Hair follicular keratinocyte (primary cell): ENCODE results near the gene NYNRIN. TPM values are rescaled to one million over a fixed set of nuclear protein-coding genes. Genes with fewer than 3 reads are reported as not detected.

Experiments
- total RNA-seq: library from RNA; depleted of rRNA; stranded (reverse); fragments of >200 nt; gene quantifications from 2 replicates; pipeline ENCODE4 v1.2.3, GENCODE V29; 2015

The NYNRIN gene
- total RNA-seq: 2.7 and 3.8 TPM in 2 replicates

DNA sequence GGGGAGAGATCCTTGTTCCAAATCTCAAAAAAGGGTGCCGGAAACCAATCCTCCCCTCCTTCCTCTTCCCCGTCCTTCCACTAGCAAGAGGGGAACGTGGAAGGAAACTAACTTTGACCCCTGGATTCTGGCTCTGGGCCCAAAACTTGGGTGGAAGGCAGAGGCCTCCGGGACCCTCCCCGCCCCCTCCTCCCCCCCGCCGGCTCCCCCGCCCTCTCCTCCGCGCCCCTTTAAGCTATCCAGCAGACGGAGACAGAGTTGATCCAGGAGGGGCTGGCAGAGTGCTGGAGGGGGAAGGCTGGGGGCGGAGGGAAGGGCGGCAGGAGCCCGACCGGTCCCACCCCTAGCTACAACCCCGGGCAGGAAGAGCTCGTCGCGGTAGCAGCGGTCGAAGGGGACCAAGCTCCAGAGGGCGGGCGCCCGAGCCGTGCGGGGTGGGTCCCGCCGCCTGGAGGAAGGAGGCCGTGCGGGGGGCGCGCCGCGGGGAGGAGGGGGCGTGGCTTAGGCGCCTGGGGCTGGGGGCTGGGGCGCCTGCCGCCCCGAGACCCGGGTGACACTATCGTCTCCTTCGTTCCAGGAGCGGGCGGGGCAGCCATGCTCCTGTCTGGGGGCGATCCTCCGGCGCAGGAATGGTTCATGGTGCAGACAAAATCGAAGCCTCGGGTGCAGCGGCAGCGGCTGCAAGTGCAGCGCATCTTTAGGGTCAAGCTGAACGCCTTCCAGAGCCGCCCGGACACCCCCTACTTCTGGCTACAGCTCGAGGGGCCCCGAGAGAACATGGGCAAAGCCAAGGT, at the start of gene NYNRIN:
NYNRIN (plus strand) TSS at position 351 of the 794 bp plus-strand sequence; CDS start at position 595, 244 bp downstream.

GRCh38 chr14:24367514-24368211, 31.1 kb upstream of the NYNRIN start, which contains the start of gene NFATC4:
NFATC4 (plus strand) TSS chr14:24368184; CDS start chr14:24368341, 157 bp downstream.

DNA sequence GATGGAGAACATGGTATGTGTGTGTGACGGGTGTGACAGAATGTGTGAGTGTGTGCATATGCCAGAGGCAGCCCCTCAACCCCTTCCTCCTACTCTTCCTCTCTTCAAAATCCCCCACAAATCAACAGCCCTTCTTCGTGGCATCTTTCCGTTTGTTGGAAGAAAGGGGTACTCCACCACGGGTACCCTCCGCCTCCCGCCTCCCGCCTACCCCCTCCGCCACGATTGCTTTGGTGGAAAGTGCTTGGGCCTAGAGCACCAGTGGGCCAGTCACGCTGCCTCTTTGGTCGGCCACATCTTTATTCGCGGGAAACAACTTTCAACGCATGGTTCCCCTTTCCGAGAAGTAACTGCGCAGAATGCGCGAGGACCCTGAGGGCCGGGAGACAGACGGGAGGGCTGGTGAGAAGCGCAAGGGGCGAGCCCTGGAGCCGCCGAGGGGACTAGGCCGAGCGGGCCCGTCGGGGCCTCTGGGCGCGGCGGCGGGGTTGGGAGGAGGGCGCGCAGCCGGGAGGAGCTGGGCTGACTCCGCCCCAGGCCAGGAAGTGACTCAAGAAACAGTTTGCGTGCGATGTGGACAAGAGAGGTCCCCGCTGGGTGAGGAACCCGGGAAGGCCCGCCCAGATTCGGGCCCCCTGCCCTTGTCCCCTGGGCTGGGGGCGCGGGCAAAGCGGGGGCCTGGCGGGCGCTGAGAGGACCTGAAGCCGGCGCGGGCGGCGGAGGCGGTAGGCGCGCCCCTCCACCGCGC, 30.8 kb downstream of the NYNRIN start, which contains the start of the genes CBLN3 and KHNYN:
CBLN3 (minus strand) TSS at position 274 of the 748 bp plus-strand sequence. CDS start 614 bp downstream, outside the sequence.
KHNYN (plus strand) TSS at position 560 of the 748 bp plus-strand sequence. CDS start 777 bp downstream, outside the sequence.

GRCh38 chr14:24442240-24443052, 43.6 kb downstream of the NYNRIN start, which contains the start of gene SDR39U1:
SDR39U1 (minus strand) TSS chr14:24442776; CDS start chr14:24442769, 7 bp downstream.

Other genes starting within 250 kb of the NYNRIN start
- gene IRF9, start 237.7 kb upstream of the NYNRIN start, total RNA-seq: 22.3 and 67.3 TPM in 2 replicates
- 6.1 and 6.7 TPM in 2 replicates for gene REC8, start 226.9 kb upstream of the NYNRIN start, total RNA-seq
- gene IPO4, start 210.2 kb upstream of the NYNRIN start, total RNA-seq: 42.4 and 82.5 TPM in 2 replicates
- 45.7 and 48.7 TPM in 2 replicates for gene TM9SF1, start 203.6 kb upstream of the NYNRIN start, total RNA-seq
- 0.87 TPM in 1 of 2 replicates, not detected in the other for gene TSSK4, start 193.3 kb upstream of the NYNRIN start, total RNA-seq
- gene CHMP4A, start 185.5 kb upstream of the NYNRIN start, total RNA-seq: 50.4 and 54.0 TPM in 2 replicates
- 11.4 and 18.3 TPM in 2 replicates for gene MDP1, start 182.9 kb upstream of the NYNRIN start, total RNA-seq
- gene NEDD8, start 166.6 kb upstream of the NYNRIN start, total RNA-seq: 249 and 288 TPM in 2 replicates
- 72.9 and 86.9 TPM in 2 replicates for gene GMPR2, start 166.1 kb upstream of the NYNRIN start, total RNA-seq
- 63.4 and 72.7 TPM in 2 replicates for gene TINF2, start 156.4 kb upstream of the NYNRIN start, total RNA-seq
- 10.5 and 19.3 TPM in 2 replicates for gene TGM1, start 135.8 kb upstream of the NYNRIN start, total RNA-seq
- 51.2 and 83.1 TPM in 2 replicates for gene RABGGTA, start 127.4 kb upstream of the NYNRIN start, total RNA-seq
- gene DHRS1, start 99.2 kb upstream of the NYNRIN start, total RNA-seq: 39.3 and 76.7 TPM in 2 replicates
- gene NOP9, start 99.2 kb upstream of the NYNRIN start, total RNA-seq: 13.9 and 18.4 TPM in 2 replicates
- gene CIDEB, start 91.0 kb upstream of the NYNRIN start, total RNA-seq: 3.2 and 4.1 TPM in 2 replicates
- 37.0 and 42.9 TPM in 2 replicates for gene LTB4R2, start 88.9 kb upstream of the NYNRIN start, total RNA-seq
- 14.0 and 20.1 TPM in 2 replicates for gene LTB4R, start 87.5 kb upstream of the NYNRIN start, total RNA-seq
- gene ADCY4, start 63.9 kb upstream of the NYNRIN start, total RNA-seq: 0.23 and 0.34 TPM in 2 replicates
- 5.4 and 8.0 TPM in 2 replicates for gene RIPK3, start 59.0 kb upstream of the NYNRIN start, total RNA-seq
- gene NFATC4, start 30.8 kb upstream of the NYNRIN start, total RNA-seq: 2.9 and 7.1 TPM in 2 replicates
- 0.11 and 0.31 TPM in 2 replicates for gene CBLN3, start 30.7 kb downstream of the NYNRIN start, total RNA-seq
- gene KHNYN, start 31.0 kb downstream of the NYNRIN start, total RNA-seq: 48.7 and 55.9 TPM in 2 replicates
- gene SDR39U1, start 43.8 kb downstream of the NYNRIN start, total RNA-seq: 11.9 and 17.7 TPM in 2 replicates
- gene CMA1, start 109.3 kb downstream of the NYNRIN start, total RNA-seq: not detected in 2 replicates
- not detected in 2 replicates for gene CTSG, start 177.2 kb downstream of the NYNRIN start, total RNA-seq
- gene GZMH, start 210.7 kb downstream of the NYNRIN start, total RNA-seq: not detected in 2 replicates
- not detected in 2 replicates for gene GZMB, start 235.2 kb downstream of the NYNRIN start, total RNA-seq